Measurements from ENCODE around the gene PNP. TPM values are rescaled to one million over a fixed set of nuclear protein-coding genes. Genes with fewer than 3 reads are reported as not detected.
"Not testable (repeated sequence)": the region's sequence is repeated elsewhere in the genome, so short reads cannot be mapped to it uniquely, and the experiment has no call there.

PNP gene
- total RNA-seq, 2 donors from 2014 or later, result 17.1 to 34.1 TPM

GRCh38 chr14:20452831-20453230 lies 16.4 kb upstream of the PNP start:
- intact Hi-C loops (cut with DNase I), result loop anchor here in 1 of 2 donors (10.0 kb wide), 2 partner anchors 118 to 512 kb away; partner anchors contain the start of gene CCNB1IP1
- DNase-seq (ENCODE audit: low spot score), result not testable (repeated sequence)

GRCh38 chr14:20454516-20455354 lies 14.5 kb upstream of the PNP start, which contains the start of the genes APEX1 and OSGEP:
TSS of gene APEX1 (plus strand) at chr14:20455226. CDS start at chr14:20455646, 420 bp downstream.
TSS of gene OSGEP (minus strand) at chr14:20454812. CDS start at chr14:20454683, 129 bp downstream.
- intact Hi-C loops (cut with DNase I), result loop anchor here in 1 of 2 donors (10.0 kb wide), 2 partner anchors 120 to 510 kb away; partner anchors contain the start of gene CCNB1IP1
- DNase-seq (ENCODE audit: low spot score), result peak; percentile 100

GRCh38 chr14:20455355-20456300 lies 13.6 kb upstream of the PNP start:
- no peak for DNase-seq (ENCODE audit: low spot score)
- intact Hi-C loops (cut with DNase I), result loop anchor here in 1 of 2 donors (10.0 kb wide), 2 partner anchors 121 to 509 kb away; partner anchors contain the start of gene CCNB1IP1

DNA sequence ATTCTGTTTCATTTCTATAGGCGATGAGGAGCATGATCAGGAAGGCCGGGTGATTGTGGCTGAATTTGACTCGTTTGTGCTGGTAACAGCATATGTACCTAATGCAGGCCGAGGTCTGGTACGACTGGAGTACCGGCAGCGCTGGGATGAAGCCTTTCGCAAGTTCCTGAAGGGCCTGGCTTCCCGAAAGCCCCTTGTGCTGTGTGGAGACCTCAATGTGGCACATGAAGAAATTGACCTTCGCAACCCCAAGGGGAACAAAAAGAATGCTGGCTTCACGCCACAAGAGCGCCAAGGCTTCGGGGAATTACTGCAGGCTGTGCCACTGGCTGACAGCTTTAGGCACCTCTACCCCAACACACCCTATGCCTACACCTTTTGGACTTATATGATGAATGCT lies 12.2 kb upstream of the PNP start:
- no peak for DNase-seq (ENCODE audit: low spot score)
- intact Hi-C loops (cut with DNase I), result loop anchor here in 1 of 2 donors (10.0 kb wide), 2 partner anchors 122 to 508 kb away; partner anchors contain the start of gene CCNB1IP1

GRCh38 chr14:20458031-20458789 lies 11.0 kb upstream of the PNP start:
- intact Hi-C loops (cut with DNase I), result loop anchor here in 1 of 2 donors (10.0 kb wide), 2 partner anchors 123 to 507 kb away; partner anchors contain the start of gene CCNB1IP1
- DNase-seq (ENCODE audit: low spot score), result no peak

- DNase-seq (ENCODE audit: low spot score), result no peak
- intact Hi-C loops (cut with DNase I), result loop anchor here (2.0 to 10.0 kb wide), 2 partner anchors 154 to 228 kb away; partner anchors contain the start of gene ANG (in 1 of the 2)
Measured at GRCh38 chr14:20460458-20461224, 8.6 kb upstream of the PNP start.

DNA sequence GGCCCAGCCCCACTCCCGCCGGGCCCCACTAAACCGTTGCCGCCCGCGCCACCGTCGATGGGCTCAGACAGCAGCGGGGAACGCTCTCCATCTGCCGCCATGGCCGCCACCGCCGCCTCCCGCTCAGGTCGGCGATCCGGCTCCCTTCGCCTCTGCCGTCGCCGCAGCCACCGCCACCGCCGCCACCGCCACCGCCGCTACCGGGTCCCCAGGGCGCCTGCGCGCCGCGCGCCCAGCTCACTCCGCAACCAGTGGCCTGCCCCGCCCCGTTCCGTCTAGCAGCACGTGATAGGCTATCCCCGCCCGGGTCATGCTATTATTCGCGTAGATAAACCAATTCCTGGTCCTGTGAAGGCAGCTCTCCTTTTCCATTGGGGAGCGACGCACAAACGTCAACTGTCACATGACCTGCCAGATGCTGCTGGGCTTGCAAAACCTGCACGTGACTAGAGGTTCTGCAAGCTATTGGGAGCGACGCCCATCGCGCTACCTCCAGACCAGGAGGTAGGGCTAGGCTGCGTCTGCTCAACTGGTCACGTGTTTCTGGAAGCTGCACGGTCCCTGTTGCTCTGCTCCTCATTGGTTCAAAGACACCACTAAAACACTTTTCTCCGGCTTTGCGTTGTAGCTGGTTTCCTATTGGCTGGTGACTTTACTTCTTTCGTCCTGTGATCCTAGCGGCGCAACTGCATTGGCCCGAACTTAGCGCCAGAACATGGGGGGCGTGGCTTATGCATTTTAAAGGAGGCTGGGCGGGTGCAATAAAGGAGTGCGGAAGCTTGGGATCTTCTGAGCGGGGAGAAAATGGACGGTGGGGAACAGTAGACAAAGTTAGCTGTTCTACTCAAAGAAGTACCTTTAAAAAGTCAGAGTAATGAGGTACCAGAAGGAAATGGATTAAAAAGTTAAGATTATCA lies 7.7 kb upstream of the PNP start, which contains the start of gene PIP4P1:
Gene PIP4P1, minus strand, starts transcription at position 210 of the 917 bp plus-strand sequence. Its CDS starts 109 bp downstream, at position 101.
- intact Hi-C loops (cut with DNase I), result loop anchor here (2.0 to 10.0 kb wide), 2 partner anchors 153 to 227 kb away; partner anchors contain the start of gene ANG (in 1 of the 2)

GRCh38 chr14:20468764-20469241 lies 403 bp upstream of the PNP start:
- intact Hi-C loops (cut with DNase I), result loop anchor here in 1 of 2 donors (10.0 kb wide), 1 partner anchor 146 kb away; no protein-coding TSS in a partner anchor
- DNase-seq (ENCODE audit: low spot score), result no peak

More for the DNA sequence above, 7.7 kb upstream of the PNP start, which contains the start of gene PIP4P1:
- DNase-seq (ENCODE audit: low spot score), result peak; percentile 99

- no peak for DNase-seq (ENCODE audit: low spot score)
- intact Hi-C loops (cut with DNase I), result loop anchor here in 1 of 2 donors (10.0 kb wide), 1 partner anchor 145 kb away; no protein-coding TSS in a partner anchor
Measured at GRCh38 chr14:20469890-20470602, 840 bp downstream of the PNP start.

DNA sequence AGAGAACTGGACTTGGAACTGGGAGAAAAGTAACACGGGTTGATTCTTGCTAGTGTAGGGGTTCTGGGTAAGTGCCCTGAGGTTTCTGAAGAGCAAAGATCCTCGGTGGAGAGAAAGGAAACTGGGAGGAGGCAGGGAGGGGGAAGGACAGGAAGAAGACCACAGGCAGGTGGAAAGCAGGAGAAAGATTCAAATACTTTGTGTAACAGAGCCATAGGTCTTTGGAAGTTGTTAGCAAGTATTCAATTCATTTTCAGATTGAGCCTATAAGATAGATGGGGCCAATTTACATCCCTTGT lies 1.3 kb downstream of the PNP start:
- intact Hi-C loops (cut with DNase I), result no loop called here
- DNase-seq (ENCODE audit: low spot score), result no peak

- DNase-seq (ENCODE audit: low spot score), result no peak
- intact Hi-C loops (cut with DNase I), result no loop called here
Measured at GRCh38 chr14:20472536-20473169, 3.4 kb downstream of the PNP start.

GRCh38 chr14:20476776-20477175 lies 7.6 kb downstream of the PNP start:
- DNase-seq (ENCODE audit: low spot score), result no peak
- intact Hi-C loops (cut with DNase I), result no loop called here

DNA sequence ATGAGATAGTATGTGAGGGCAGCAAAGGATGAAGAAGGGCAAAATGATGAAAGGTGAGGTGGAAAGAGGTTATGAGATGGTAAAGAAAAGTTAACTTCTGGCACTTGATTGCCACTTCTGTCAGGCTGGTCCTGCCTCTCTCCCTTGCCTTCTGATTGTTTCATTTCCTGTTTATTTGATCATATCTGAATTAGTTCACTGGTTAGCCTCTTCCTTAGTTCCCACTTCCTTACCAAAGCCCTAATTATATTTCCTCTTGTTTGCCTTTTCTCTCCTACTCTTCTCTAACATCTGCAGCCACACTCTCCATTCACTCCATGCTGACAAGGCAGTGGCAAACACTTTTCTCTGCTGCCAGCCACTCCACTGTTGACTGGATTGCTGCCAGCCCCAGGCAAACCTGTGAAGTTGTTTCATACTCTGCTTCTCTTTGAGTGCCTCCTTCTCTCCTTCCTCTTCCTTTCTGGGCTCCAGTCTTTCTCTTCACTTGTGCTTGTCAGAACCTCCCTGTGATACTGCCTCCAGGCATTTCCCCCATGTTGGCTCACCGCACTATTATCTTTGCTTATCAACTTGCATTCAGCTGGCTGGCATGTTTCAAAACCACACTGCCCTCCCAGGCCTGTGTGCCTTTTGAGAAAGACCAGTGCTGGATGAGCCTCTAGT lies 8.1 kb downstream of the PNP start:
- intact Hi-C loops (cut with DNase I), result no loop called here
- no peak for DNase-seq (ENCODE audit: low spot score)

DNA sequence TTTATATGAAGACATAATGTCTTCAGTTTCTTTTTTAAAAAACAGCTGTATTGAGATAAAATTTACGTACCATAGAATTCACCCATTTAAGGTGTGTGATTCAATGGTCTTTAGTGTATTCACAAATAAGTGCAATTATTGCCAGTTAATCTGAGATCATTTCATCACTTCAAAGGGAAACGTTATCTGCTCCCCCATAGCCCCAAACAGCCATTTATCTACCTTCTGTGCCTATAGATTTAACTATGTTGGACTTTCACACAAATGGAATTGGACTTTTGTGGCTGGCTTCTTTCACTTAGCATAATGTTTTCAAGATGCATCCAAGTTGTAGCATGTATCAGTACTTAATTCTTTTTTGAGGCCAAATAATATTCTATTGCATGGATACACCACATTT lies 9.7 kb downstream of the PNP start:
- no peak for DNase-seq (ENCODE audit: low spot score)
- intact Hi-C loops (cut with DNase I), result no loop called here

DNA sequence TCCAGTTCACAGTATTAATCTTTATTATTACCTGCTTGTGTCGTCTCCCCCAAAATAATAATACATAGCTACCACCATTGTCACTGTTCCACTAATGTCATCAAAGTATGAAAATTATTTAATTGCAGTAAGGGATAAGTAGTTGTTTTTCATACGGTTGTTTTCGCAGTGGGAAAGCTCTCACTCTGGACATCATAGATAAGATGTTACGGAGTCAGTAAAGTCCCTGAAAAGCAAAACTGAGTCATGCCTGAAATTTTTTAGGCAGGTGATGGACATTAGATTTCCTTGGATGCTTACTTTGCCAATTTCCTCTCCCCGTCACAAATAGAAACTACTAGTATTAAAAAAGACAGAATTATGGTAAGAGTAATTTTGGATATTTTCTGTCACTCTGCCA lies 13.2 kb downstream of the PNP start:
- no peak for DNase-seq (ENCODE audit: low spot score)
- intact Hi-C loops (cut with DNase I), result no loop called here

All from posterior vena cava (tissue), 2 donors.